Uterus (tissue), 4 donors: ENCODE data around the gene NPIPA7. TPM values are rescaled to one million over a fixed set of nuclear protein-coding genes. Genes with fewer than 3 reads are reported as not detected.

Source experiments
- microRNA-seq: library from miRNA; unstranded; fragments of <30 nt; microRNA quantifications from one replicate; pipeline ENCODE4, GENCODE V29; 2016; ENCODE audit warnings: borderline microRNAs expressed, borderline replicate concordance
- small RNA-seq: library from RNA; depleted of rRNA; stranded (forward); fragments of <200 nt; gene quantifications from one replicate; pipeline ENCODE3, GENCODE V24; 2016
- total RNA-seq, 4 donors: library from RNA; depleted of rRNA in 3 of 4; stranded (reverse); fragments of >200 nt in 3 of 4; gene quantifications; one replicate each; pipeline versions ENCODE4 v1.1.0 to v1.2.4, GENCODE V29; 2014 to 2023
- donor health status: DM: yes; HTN: yes; CAD: no.

NPIPA7 gene
- total RNA-seq, 4 donors from 2014 or later: 2.1 to 12.6 TPM; not detected in 2

Small RNA genes lying within 50 kb of the gene (microRNA-seq; reads per million reads assigned to microRNA genes)
- gene MIR6511A3 (not detected), gene MIR6770-2 (not detected)

Small RNA genes lying within 50 kb of the gene (small RNA-seq; reads per million reads assigned to genes)
- gene AC138969.3 (not detected), gene MIR6511A3 (not detected), gene MIR6770-2 (not detected)

Other genes starting within 250 kb of the NPIPA7 start
- gene ABCC6, start 155.6 kb upstream of the NPIPA7 start, total RNA-seq: 1 to 10 TPM in 2 of 4 donors, under 1 TPM in 1, not detected in 1; 0.29 to 7.6 (median 1.3) TPM
- 10 to 100 TPM; 49.7 to 59.1 (median 55.3) TPM for gene NOMO3, start 146.6 kb upstream of the NPIPA7 start, total RNA-seq